K562 (cell line): ENCODE measurements around the gene TRAPPC12. TPM values are rescaled to one million over a fixed set of nuclear protein-coding genes. Genes with fewer than 3 reads are reported as not detected.

Experiments
- ARID1B ChIP-seq: fragments of 450-650 bp; IDR thresholded peaks from 2 replicates; pipeline ENCODE4 v1.6.1; 2016; ENCODE audit warnings: antibody characterized with exemption, mild to moderate bottlenecking, inconsistent platforms
- ATF2 ChIP-seq: sonication (generic); formaldehyde crosslinking; IDR thresholded peaks from 2 replicates; pipeline ENCODE4 v1.8.1; 2022; ENCODE audit warnings: missing genetic modification reagents
- BRF2 ChIP-seq: IDR thresholded peaks from 3 replicates; pipeline ENCODE4 v1.6.1; 2011; ENCODE audit warnings: borderline replicate concordance, mild to moderate bottlenecking; ENCODE audit not compliant: insufficient read length, insufficient read depth
- CBFA2T2 ChIP-seq: fragments of 450-650 bp; conservative IDR thresholded peaks from 2 replicates; pipeline ENCODE4 v1.6.1; 2017; ENCODE audit warnings: mild to moderate bottlenecking
- DNMT1 ChIP-seq: fragments of 450-650 bp; IDR thresholded peaks from 2 replicates; pipeline ENCODE4 v1.6.1; 2016; ENCODE audit warnings: antibody characterized with exemption, mild to moderate bottlenecking
- ELF4 ChIP-seq: fragments of 450-650 bp; formaldehyde crosslinking; IDR thresholded peaks from 2 replicates; pipeline ENCODE4 v1.4.0; 2022; ENCODE audit warnings: missing genetic modification characterization
- ESRRB ChIP-seq: fragments of 250-450 bp; sonication (Bioruptor Pico); IDR thresholded peaks from 2 replicates; pipeline ENCODE4 v1.5.0; 2020; ENCODE audit warnings: mild to moderate bottlenecking, moderate library complexity, borderline replicate concordance
- HNRNPLL ChIP-seq: fragments of 200-400 bp; formaldehyde crosslinking; IDR thresholded peaks from 2 replicates; pipeline ENCODE4 v1.6.1; 2017; ENCODE audit warnings: low read length, low read depth, mild to moderate bottlenecking; ENCODE audit not compliant: poor library complexity, severe bottlenecking
- KAT7 ChIP-seq: sonication (generic); formaldehyde crosslinking; IDR thresholded peaks from 2 replicates; pipeline ENCODE4 v1.8.0; 2022; ENCODE audit warnings: missing genetic modification reagents, mild to moderate bottlenecking, borderline replicate concordance
- MAX ChIP-seq: sonication (generic); formaldehyde crosslinking; IDR thresholded peaks from 2 replicates; pipeline ENCODE4 v1.9.0; 2022; ENCODE audit warnings: mild to moderate bottlenecking, missing genetic modification reagents
- NFYB ChIP-seq: IDR thresholded peaks from 2 replicates; pipeline ENCODE4 v1.6.1; 2011; ENCODE audit warnings: mild to moderate bottlenecking, moderate library complexity; ENCODE audit not compliant: insufficient read length; ENCODE audit errors: extremely low read depth
- POLR2AphosphoS5 ChIP-seq: IDR thresholded peaks from 2 replicates; pipeline ENCODE4 v1.6.1; 2011; ENCODE audit warnings: mild to moderate bottlenecking, low read depth, low read length, moderate library complexity; ENCODE audit not compliant: control insufficient read depth, insufficient read depth
- RAD51 ChIP-seq: fragments of 450-650 bp; IDR thresholded peaks from 2 replicates; pipeline ENCODE4 v1.7.1; 2016; ENCODE audit warnings: low read depth, mild to moderate bottlenecking, borderline replicate concordance
- RNF2 ChIP-seq: sonication (generic); IDR thresholded peaks from 2 replicates; pipeline ENCODE4 v1.6.1; 2016
- TAF1 ChIP-seq: IDR thresholded peaks from 2 replicates; pipeline ENCODE4 v1.6.1; 2011; ENCODE audit warnings: mild to moderate bottlenecking, low read length, moderate library complexity; ENCODE audit not compliant: insufficient read depth, control insufficient read depth, severe bottlenecking; ENCODE audit errors: extremely low read depth
- ZBTB7A ChIP-seq: IDR thresholded peaks from 2 replicates; pipeline ENCODE4 v1.6.1; 2011; ENCODE audit warnings: low read depth, mild to moderate bottlenecking, low read length, moderate library complexity, borderline replicate concordance; ENCODE audit not compliant: control insufficient read depth
- ZNF444 ChIP-seq: fragments of 250-450 bp; sonication (Bioruptor Pico); IDR thresholded peaks from 2 replicates; pipeline ENCODE4 v1.4.0; 2020; ENCODE audit warnings: mild to moderate bottlenecking, moderate library complexity
- ZNF511 ChIP-seq: sonication (generic); formaldehyde crosslinking; IDR thresholded peaks from 2 replicates; pipeline ENCODE4 v1.8.0; 2022; ENCODE audit warnings: mild to moderate bottlenecking, missing genetic modification reagents
- ZNF780A ChIP-seq: fragments of 250-450 bp; sonication (Bioruptor Pico); IDR thresholded peaks from 2 replicates; pipeline ENCODE4 v1.5.0; 2021; ENCODE audit warnings: mild to moderate bottlenecking
- polyA plus RNA-seq, 8 experiments: library from polyadenylated mRNA; depleted of rRNA in 4 of 8; stranded (reverse) in 5 of 8; unstranded in 3 of 8; fragments of >200 nt; fragmentation: Nextera tagmentation in 2 of 8; fragmentation: Illumina TruSeq in 1 of 8; extraction: Ambion mirVana in 2 of 8; extraction: Trizol in 1 of 8; gene quantifications; 2 replicates each; pipeline versions ENCODE4 v1.2.1 to v1.2.3, GENCODE V29; 2011 to 2014; ENCODE audit warnings: inconsistent platforms in 1 of 8, missing spikeins in 1 of 8
- total RNA-seq, 7 experiments: library from RNA; depleted of rRNA in 6 of 7; stranded (reverse); fragments of >200 nt in 6 of 7; fragmentation: Illumina TruSeq in 2 of 7; extraction: Trizol in 2 of 7; gene quantifications; 2 replicates each; pipeline versions ENCODE4 v1.2.1 to v1.2.3, GENCODE V29; 2011 to 2021; ENCODE audit warnings: low replicate concordance in 1 of 7
- TF ChIP-seq, protein P1 (sequence below): fragments of 450-650 bp; IDR thresholded peaks from 2 replicates; pipeline ENCODE4 v1.7.1; 2018; ENCODE audit warnings: mild to moderate bottlenecking, low read depth; ENCODE audit not compliant: partially characterized antibody

The TRAPPC12 gene
- total and polyA plus RNA-seq, 9 of the 15 experiments (the other 6 are each of a cell fraction or from before 2014, with no cell fraction given): 8.0 to 75.2 (median 39.1) TPM

- TF ChIP-seq POLR2AphosphoS5: peak; percentile 84
- peak; percentile 87 for TF ChIP-seq TAF1
- no peak for TF ChIP-seq ESRRB (CRISPR knock-in tag)
- peak; percentile 68; the same call in 1 of the 2 replicates for TF ChIP-seq RNF2
- no peak for TF ChIP-seq BRF2
- 0 out of 2 replicates have a peak, but pooled peaks have one; percentile 42 for TF ChIP-seq DNMT1
- TF ChIP-seq ATF2 (CRISPR knock-in tag): no peak
- TF ChIP-seq MAX (CRISPR knock-in tag): peak; percentile 82
- no peak for TF ChIP-seq NFYB
- TF ChIP-seq ZNF444 (CRISPR knock-in tag): no peak
- TF ChIP-seq KAT7: peak; percentile 88; the same call in 1 of the 2 replicates
- no peak for TF ChIP-seq RAD51
- peak; percentile 74 for TF ChIP-seq ZNF511 (CRISPR knock-in tag)
- 0 out of 2 replicates have a peak, but pooled peaks have one; percentile 5 for TF ChIP-seq ELF4 (CRISPR knock-in tag)
- no peak for TF ChIP-seq CBFA2T2
- peak; percentile 31 for TF ChIP-seq ARID1B
- TF ChIP-seq ZNF780A: no peak
- peak; percentile 52 for TF ChIP-seq HNRNPLL
- peak; percentile 82; the same call in 1 of the 2 replicates for TF ChIP-seq ZBTB7A
- TF ChIP-seq, protein P1, sequence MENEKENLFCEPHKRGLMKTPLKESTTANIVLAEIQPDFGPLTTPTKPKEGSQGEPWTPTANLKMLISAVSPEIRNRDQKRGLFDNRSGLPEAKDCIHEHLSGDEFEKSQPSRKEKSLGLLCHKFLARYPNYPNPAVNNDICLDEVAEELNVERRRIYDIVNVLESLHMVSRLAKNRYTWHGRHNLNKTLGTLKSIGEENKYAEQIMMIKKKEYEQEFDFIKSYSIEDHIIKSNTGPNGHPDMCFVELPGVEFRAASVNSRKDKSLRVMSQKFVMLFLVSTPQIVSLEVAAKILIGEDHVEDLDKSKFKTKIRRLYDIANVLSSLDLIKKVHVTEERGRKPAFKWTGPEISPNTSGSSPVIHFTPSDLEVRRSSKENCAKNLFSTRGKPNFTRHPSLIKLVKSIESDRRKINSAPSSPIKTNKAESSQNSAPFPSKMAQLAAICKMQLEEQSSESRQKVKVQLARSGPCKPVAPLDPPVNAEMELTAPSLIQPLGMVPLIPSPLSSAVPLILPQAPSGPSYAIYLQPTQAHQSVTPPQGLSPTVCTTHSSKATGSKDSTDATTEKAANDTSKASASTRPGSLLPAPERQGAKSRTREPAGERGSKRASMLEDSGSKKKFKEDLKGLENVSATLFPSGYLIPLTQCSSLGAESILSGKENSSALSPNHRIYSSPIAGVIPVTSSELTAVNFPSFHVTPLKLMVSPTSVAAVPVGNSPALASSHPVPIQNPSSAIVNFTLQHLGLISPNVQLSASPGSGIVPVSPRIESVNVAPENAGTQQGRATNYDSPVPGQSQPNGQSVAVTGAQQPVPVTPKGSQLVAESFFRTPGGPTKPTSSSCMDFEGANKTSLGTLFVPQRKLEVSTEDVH: peak; percentile 83
These were observed at the start of gene TRAPPC12 (continued) for GRCh38 chr2:3379647-3380534.
